A549 (cell line): ENCODE results near the gene CEP83.

Source experiments
- CTCF ChIP-seq: fragments of >200 bp; sonication (Bioruptor Twin); formaldehyde crosslinking; IDR thresholded peaks from 3 replicates; pipeline ENCODE4 v1.5.1; 2016
- EP300 ChIP-seq, 2 experiments: fragments of >200 bp; sonication (Bioruptor Twin); formaldehyde crosslinking; IDR thresholded peaks; 2 replicates in 1 of 2; 3 replicates in 1 of 2; pipeline ENCODE4 v1.6.1; 2016 to 2017
- HOXA7 ChIP-seq: fragments of 250-450 bp; sonication (Bioruptor Pico); IDR thresholded peaks from 2 replicates; pipeline ENCODE4 v1.5.0; 2020; ENCODE audit warnings: mild to moderate bottlenecking, moderate library complexity
- POLR2A ChIP-seq: IDR thresholded peaks from 2 replicates; pipeline ENCODE4 v1.6.1; 2012; ENCODE audit warnings: mild to moderate bottlenecking, low read length
- RFX5 ChIP-seq: fragments of 450-650 bp; IDR thresholded peaks from 2 replicates; pipeline ENCODE4 v1.7.1; 2014; ENCODE audit warnings: antibody characterized with exemption, mild to moderate bottlenecking, moderate library complexity

- TF ChIP-seq CTCF (no peak), HOXA7 (CRISPR knock-in tag) (no peak), EP300 (IDR thresholded peaks at IDR 0.05) (no peak), RFX5 (no peak), POLR2A (no peak)
These were observed 132.9 kb downstream of the CEP83 start for GRCh38 chr12:94326727-94327126.
